ENCODE results near the gene MFN2. TPM values are rescaled to one million over a fixed set of nuclear protein-coding genes. Genes with fewer than 3 reads are reported as not detected.

The MFN2 gene
- total and polyA plus RNA-seq, 2 of the 8 experiments (the other 6 are each of a cell fraction or from before 2014, with no cell fraction given): 34.0 to 62.5 TPM

DNA sequence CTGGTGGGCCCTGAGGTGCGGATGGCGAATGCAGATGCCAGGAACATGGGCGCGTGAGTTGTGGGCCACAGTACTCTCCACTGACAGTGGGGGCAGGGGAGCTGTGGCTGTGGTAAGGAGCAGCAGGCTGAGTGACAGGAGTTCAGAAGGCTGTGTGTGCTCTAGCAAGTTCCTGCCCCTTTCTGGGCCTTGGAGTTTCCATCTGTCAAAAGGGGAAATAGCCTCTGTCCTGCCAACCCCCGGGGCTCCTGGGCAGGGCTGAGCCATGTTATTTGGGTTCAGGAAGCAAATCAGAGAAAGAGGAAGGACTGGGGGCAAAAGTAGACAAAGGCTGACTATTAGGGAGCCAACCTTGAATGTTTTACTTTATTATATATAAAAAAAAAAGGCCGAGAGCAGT is 19.5 kb upstream of the MFN2 start:
- CTCF ChIA-PET (ENCODE audit: partially characterized antibody): interaction anchor here (0.7 to 1.1 kb wide), 4 partner anchors 62 to 137 kb away, joined by 3 read pairs; no protein-coding TSS in a partner anchor
- Histone ChIP-seq H2BK12ac (ENCODE audit: low read depth, low read length) (no peak overlapping the region), H2AK5ac (ENCODE audit: low read depth, low read length) (no peak overlapping the region), H2BK15ac (ENCODE audit: low read length) (no peak overlapping the region), H3K79me2 (ENCODE audit: control insufficient read depth in 1 of 2, insufficient read depth in 2 of 2, low read length in 2 of 2) (no peaks in the 10 kb centered on the region), H3K4me3 (ENCODE audit: extremely low read depth in 1 of 4, insufficient read depth in 2 of 4, low read depth in 3 of 4, low read length in 4 of 4) (no peak overlapping the region), H3K36me3 (ENCODE audit: control insufficient read depth in 2 of 4, insufficient read depth in 4 of 4, low read length in 3 of 4) (peaks cover 0 to 22% (median 7%) of the 10 kb centered on the region in 4 experiments; a peak in 6 of 8 replicates), H2AFZ (ENCODE audit: low read length) (no peak overlapping the region), H4K5ac (ENCODE audit: insufficient read length, low read depth, low read length) (no peak overlapping the region), H4K20me1 (replicated peaks in 1 of 2; ENCODE audit: control insufficient read depth in 1 of 2, insufficient read depth in 2 of 2, low read length in 2 of 2) (peaks cover 0 to 3% of the 10 kb centered on the region in 2 experiments), H4K8ac (ENCODE audit: extremely low read depth, insufficient read depth, low read length) (no peak overlapping the region), H3K79me1 (ENCODE audit: low read depth, low read length) (no peaks in the 10 kb centered on the region), H3K27me3 (replicated peaks in 1 of 4; ENCODE audit: control insufficient read depth in 3 of 4, extremely low read depth in 1 of 4, insufficient read depth in 3 of 4, low read length in 3 of 4) (no peaks in the 10 kb centered on the region), H2BK5ac (ENCODE audit: low read depth, low read length) (no peak overlapping the region), H2BK120ac (replicated peaks; ENCODE audit: low read depth, low read length) (no peak overlapping the region), H3K4me1 (replicated peaks in 1 of 4; ENCODE audit: control insufficient read depth in 3 of 4, insufficient read depth in 4 of 4, low read length in 3 of 4) (no peaks in the 10 kb centered on the region), H4K91ac (replicated peaks; ENCODE audit: insufficient read length, low read length) (no peak overlapping the region), H3K9ac (replicated peaks in 1 of 4; ENCODE audit: extremely low read depth in 1 of 4, low read depth in 3 of 4, low read length in 3 of 4) (no peak overlapping the region), H3K9me3 (ENCODE audit: insufficient read depth in 2 of 2, low read depth in 1 of 2, low read length in 1 of 2) (no peaks in the 10 kb centered on the region), H3K23me2 (ENCODE audit: low read depth, low read length) (no peaks in the 10 kb centered on the region), H3K23ac (ENCODE audit: insufficient read length) (no peak overlapping the region), H3K56ac (replicated peaks; ENCODE audit: insufficient read length, low read depth, low read length) (no peak overlapping the region), H3K14ac (ENCODE audit: insufficient read length) (no peak overlapping the region), H2BK20ac (ENCODE audit: low read length) (no peak overlapping the region), H3K4ac (replicated peaks; ENCODE audit: insufficient read length, low read depth, low read length) (no peak overlapping the region), H3K4me2 (ENCODE audit: insufficient read depth in 1 of 2, low read depth in 2 of 2, low read length in 2 of 2) (no peak overlapping the region), H3K18ac (ENCODE audit: extremely low read depth, low read length) (no peak overlapping the region), H3K27ac (ENCODE audit: low read depth, low read length) (no peak overlapping the region)
- DNase-seq (ENCODE audit: low read depth in 1 of 2, low spot score in 2 of 2) (no peak), FAIRE-seq (no peak)
- 95% methylated on average over 6 of the region's 6 CpGs; no CpG with 5 or more reads in 1 of the 2 experiments for WGBS, 2 experiments (ENCODE audit: extremely low coverage in 1 of 2, insufficient coverage in 1 of 2, insufficient read length in 1 of 2, insufficient replicate concordance in 2 of 2, low coverage in 1 of 2, low lambda C conversion rate in 2 of 2, missing lambda C conversion rate in 1 of 2)
- POLR2A ChIA-PET (ENCODE audit: partially characterized antibody): interaction anchor here (0.9 to 15.6 kb wide), 4 partner anchors 8 to 50 kb away, joined by 3 to 220 read pairs (median 4); no protein-coding TSS in a partner anchor
- no peak for TF ChIP-seq RFX5 (IDR thresholded peaks at IDR 0.05; ENCODE audit: borderline replicate concordance, low read depth, low read length)
- TF ChIP-seq KDM1A (IDR thresholded peaks at IDR 0.05; ENCODE audit: borderline replicate concordance, low read length): no peak
- no peak for TF ChIP-seq KDM4A (IDR thresholded peaks at IDR 0.05; ENCODE audit: low read depth, low read length, severe bottlenecking)
- TF ChIP-seq CREB1 (IDR thresholded peaks at IDR 0.05): no peak
- no peak for TF ChIP-seq MAFK (IDR thresholded peaks at IDR 0.05; ENCODE audit: low read depth, low read length)
- TF ChIP-seq SIRT6 (IDR thresholded peaks at IDR 0.05; ENCODE audit: low read length): no peak
- TF ChIP-seq CEBPB (IDR thresholded peaks at IDR 0.05; ENCODE audit: low read depth, low read length): no peak
- TF ChIP-seq RNF2 (IDR thresholded peaks at IDR 0.05; ENCODE audit: borderline replicate concordance, low read depth, low read length, missing control alignments, poor library complexity, severe bottlenecking): no peak
- no peak for TF ChIP-seq HDAC6 (IDR thresholded peaks at IDR 0.05; ENCODE audit: low read depth, low read length)
- TF ChIP-seq POLR2AphosphoS5 (IDR thresholded peaks at IDR 0.05; ENCODE audit: low read depth, low read length): no peak
- TF ChIP-seq EGR1 (IDR thresholded peaks at IDR 0.05; ENCODE audit: borderline replicate concordance, low read depth, low read length): no peak
- TF ChIP-seq, protein P1, sequence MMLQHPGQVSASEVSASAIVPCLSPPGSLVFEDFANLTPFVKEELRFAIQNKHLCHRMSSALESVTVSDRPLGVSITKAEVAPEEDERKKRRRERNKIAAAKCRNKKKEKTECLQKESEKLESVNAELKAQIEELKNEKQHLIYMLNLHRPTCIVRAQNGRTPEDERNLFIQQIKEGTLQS (IDR thresholded peaks at IDR 0.05; ENCODE audit: insufficient read depth, low read depth, low read length): no peak
- TF ChIP-seq CHD1 (IDR thresholded peaks at IDR 0.05; ENCODE audit: low read depth, low read length): no peak
- TF ChIP-seq, protein P2, sequence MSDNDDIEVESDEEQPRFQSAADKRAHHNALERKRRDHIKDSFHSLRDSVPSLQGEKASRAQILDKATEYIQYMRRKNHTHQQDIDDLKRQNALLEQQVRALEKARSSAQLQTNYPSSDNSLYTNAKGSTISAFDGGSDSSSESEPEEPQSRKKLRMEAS (IDR thresholded peaks at IDR 0.05): no peak

Measured in H1 (cell line).